Hepatocyte (in vitro differentiated cells): ENCODE results near the gene FABP7.

Source experiments
- CTCF ChIP-seq: fragments of 200-600 bp; sonication (generic); IDR thresholded peaks from 2 replicates; pipeline ENCODE4 v1.5.1; 2016; ENCODE audit warnings: antibody characterized with exemption, mild to moderate bottlenecking; ENCODE audit not compliant: poor library complexity
- EZH2 ChIP-seq: fragments of 200-600 bp; sonication (generic); IDR thresholded peaks from 2 replicates; pipeline ENCODE4 v1.6.1; 2016; ENCODE audit warnings: antibody characterized with exemption, mild to moderate bottlenecking, borderline replicate concordance
- EZH2phosphoT487 ChIP-seq: fragments of 200-600 bp; sonication (generic); IDR thresholded peaks from one replicate; pipeline ENCODE4 v1.6.1; 2018; ENCODE audit warnings: antibody characterized with exemption, mild to moderate bottlenecking, low read depth, moderate library complexity; ENCODE audit not compliant: unreplicated experiment, severe bottlenecking

GRCh38 chr6:122800906-122801305 is 21.4 kb downstream of the FABP7 start:
- TF ChIP-seq EZH2 = no peak
- TF ChIP-seq CTCF = no peak
- no peak for TF ChIP-seq EZH2phosphoT487
